ENCODE data around the gene MAGED2. TPM values are rescaled to one million over a fixed set of nuclear protein-coding genes. Genes with fewer than 3 reads are reported as not detected.
A peak's percentile ranks its signal among the peaks of the same experiment; 100 is the strongest.

Gene MAGED2
- total RNA-seq, 1 donor from 2014 or later, result 467 TPM

GRCh38 chrX:54820737-54821136 is 13.2 kb downstream of the MAGED2 start:
- no peak overlapping the region for H3K4me3 Mint-ChIP-seq (ENCODE audit: unreplicated experiment)
- peaks cover 6% of the 10 kb centered on the region for H3K36me3 Mint-ChIP-seq (ENCODE audit: low read depth)
- no peak for DNase-seq (ENCODE audit: low spot score)
- no peak overlapping the region for H3K27ac Mint-ChIP-seq (ENCODE audit: unreplicated experiment)
- no peaks in the 10 kb centered on the region for H3K27me3 Mint-ChIP-seq (ENCODE audit: low read depth)
- peaks cover 9% of the 10 kb centered on the region for H3K4me1 Mint-ChIP-seq (ENCODE audit: low read depth)
- TF ChIP-seq, protein P1, sequence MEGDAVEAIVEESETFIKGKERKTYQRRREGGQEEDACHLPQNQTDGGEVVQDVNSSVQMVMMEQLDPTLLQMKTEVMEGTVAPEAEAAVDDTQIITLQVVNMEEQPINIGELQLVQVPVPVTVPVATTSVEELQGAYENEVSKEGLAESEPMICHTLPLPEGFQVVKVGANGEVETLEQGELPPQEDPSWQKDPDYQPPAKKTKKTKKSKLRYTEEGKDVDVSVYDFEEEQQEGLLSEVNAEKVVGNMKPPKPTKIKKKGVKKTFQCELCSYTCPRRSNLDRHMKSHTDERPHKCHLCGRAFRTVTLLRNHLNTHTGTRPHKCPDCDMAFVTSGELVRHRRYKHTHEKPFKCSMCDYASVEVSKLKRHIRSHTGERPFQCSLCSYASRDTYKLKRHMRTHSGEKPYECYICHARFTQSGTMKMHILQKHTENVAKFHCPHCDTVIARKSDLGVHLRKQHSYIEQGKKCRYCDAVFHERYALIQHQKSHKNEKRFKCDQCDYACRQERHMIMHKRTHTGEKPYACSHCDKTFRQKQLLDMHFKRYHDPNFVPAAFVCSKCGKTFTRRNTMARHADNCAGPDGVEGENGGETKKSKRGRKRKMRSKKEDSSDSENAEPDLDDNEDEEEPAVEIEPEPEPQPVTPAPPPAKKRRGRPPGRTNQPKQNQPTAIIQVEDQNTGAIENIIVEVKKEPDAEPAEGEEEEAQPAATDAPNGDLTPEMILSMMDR (IDR thresholded peaks at IDR 0.05), result no peak
- peaks cover 15% of the 10 kb centered on the region for H3K9me3 Mint-ChIP-seq (ENCODE audit: low read depth)

- H3K27ac Mint-ChIP-seq (ENCODE audit: unreplicated experiment), result no peak overlapping the region
- peaks cover 13% of the 10 kb centered on the region for H3K9me3 Mint-ChIP-seq (ENCODE audit: low read depth)
- no peak for DNase-seq (ENCODE audit: low spot score)
- H3K27me3 Mint-ChIP-seq (ENCODE audit: low read depth), result no peaks in the 10 kb centered on the region
- peaks cover 1% of the 10 kb centered on the region for H3K36me3 Mint-ChIP-seq (ENCODE audit: low read depth)
- H3K4me3 Mint-ChIP-seq (ENCODE audit: unreplicated experiment), result no peak overlapping the region
- H3K4me1 Mint-ChIP-seq (ENCODE audit: low read depth), result peaks cover 13% of the 10 kb centered on the region
- TF ChIP-seq, protein P1 (IDR thresholded peaks at IDR 0.05), result no peak
Observed at GRCh38 chrX:54821310-54821709, 13.8 kb downstream of the MAGED2 start.

DNA sequence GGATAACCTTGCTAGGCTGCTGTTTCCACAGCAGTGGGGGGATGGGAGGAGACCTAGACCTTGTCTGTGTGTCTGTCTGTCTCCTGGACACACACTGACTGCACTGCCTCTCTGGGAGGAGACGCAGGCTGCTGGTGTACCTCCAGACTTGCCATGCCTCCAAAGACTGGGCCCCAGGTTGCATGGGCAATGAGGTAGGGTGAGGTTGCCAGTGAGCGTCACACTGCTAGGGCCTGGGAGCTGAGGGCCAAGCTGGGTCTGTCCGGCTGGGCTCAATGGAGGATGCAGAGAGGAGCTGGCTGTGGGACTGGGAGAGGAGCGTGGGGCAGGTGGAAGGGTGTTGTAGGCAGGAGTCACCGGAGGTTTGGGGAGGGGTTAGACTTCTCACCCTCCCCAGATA is 16.6 kb downstream of the MAGED2 start:
- H3K9me3 Mint-ChIP-seq (ENCODE audit: low read depth), result peaks cover 16% of the 10 kb centered on the region
- TF ChIP-seq, protein P1 (IDR thresholded peaks at IDR 0.05), result no peak
- no peaks in the 10 kb centered on the region for H3K36me3 Mint-ChIP-seq (ENCODE audit: low read depth)
- H3K27me3 Mint-ChIP-seq (ENCODE audit: low read depth), result no peaks in the 10 kb centered on the region
- H3K27ac Mint-ChIP-seq (ENCODE audit: unreplicated experiment), result peak overlapping the region; percentile 47
- H3K4me3 Mint-ChIP-seq (ENCODE audit: unreplicated experiment), result no peak overlapping the region
- peaks cover 23% of the 10 kb centered on the region for H3K4me1 Mint-ChIP-seq (ENCODE audit: low read depth)
- DNase-seq (ENCODE audit: low spot score), result no peak

- no peaks in the 10 kb centered on the region for H3K36me3 Mint-ChIP-seq (ENCODE audit: low read depth)
- no peak overlapping the region for H3K4me3 Mint-ChIP-seq (ENCODE audit: unreplicated experiment)
- no peak for DNase-seq (ENCODE audit: low spot score)
- H3K27me3 Mint-ChIP-seq (ENCODE audit: low read depth), result no peaks in the 10 kb centered on the region
- peaks cover 23% of the 10 kb centered on the region for H3K4me1 Mint-ChIP-seq (ENCODE audit: low read depth)
- TF ChIP-seq, protein P1 (IDR thresholded peaks at IDR 0.05), result no peak
- peaks cover 16% of the 10 kb centered on the region for H3K9me3 Mint-ChIP-seq (ENCODE audit: low read depth)
- no peak overlapping the region for H3K27ac Mint-ChIP-seq (ENCODE audit: unreplicated experiment)
Observed at GRCh38 chrX:54824722-54825121, 17.2 kb downstream of the MAGED2 start.

DNA sequence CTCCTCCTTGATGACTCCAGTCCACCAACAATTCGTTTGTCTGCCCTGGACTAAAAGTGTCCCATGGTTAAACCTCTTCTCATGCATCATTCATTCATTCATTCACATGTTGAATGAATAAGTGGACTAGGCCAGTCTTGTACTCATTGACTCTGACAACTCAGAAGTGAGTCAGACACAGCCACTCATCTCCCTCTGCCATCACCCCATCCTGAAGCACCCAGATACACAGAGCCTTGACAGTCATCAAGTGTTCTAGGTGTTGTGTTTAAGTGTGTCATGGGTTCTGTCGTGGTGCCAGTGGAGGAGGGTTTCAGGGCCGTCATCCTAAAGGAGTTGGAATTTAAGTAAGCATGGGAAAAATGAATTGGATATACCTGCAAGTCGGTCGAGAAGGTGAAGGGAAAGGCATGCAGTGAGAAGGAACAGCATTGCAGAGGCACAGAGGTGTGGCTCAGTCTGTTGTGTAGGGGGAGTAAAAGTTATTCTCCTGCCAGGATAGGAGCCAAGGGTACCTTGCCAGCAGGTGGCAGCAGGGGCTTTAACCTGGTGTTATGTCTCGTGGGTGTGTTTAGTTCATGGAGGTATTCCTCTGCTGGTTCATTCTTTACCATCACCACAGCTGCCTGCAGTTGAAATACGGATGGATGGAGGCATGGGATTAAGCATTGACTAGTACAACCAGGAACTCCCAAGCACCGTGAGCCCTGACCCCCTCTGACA is 18.3 kb downstream of the MAGED2 start:
- Mint-ChIP-seq H3K4me3 (ENCODE audit: unreplicated experiment) (no peak overlapping the region), H3K9me3 (ENCODE audit: low read depth) (peaks cover 16% of the 10 kb centered on the region), H3K27me3 (ENCODE audit: low read depth) (no peaks in the 10 kb centered on the region), H3K27ac (ENCODE audit: unreplicated experiment) (peak overlapping the region; percentile 86), H3K36me3 (ENCODE audit: low read depth) (no peaks in the 10 kb centered on the region), H3K4me1 (ENCODE audit: low read depth) (peaks cover 23% of the 10 kb centered on the region)
- DNase-seq (ENCODE audit: low spot score), result no peak
- TF ChIP-seq, protein P1 (IDR thresholded peaks at IDR 0.05), result no peak
